ENCODE measurements around the gene RDX. TPM values are rescaled to one million over a fixed set of nuclear protein-coding genes. Genes with fewer than 3 reads are reported as not detected.

Gene RDX
- total RNA-seq, 1 donor from 2014 or later, result 149 TPM

GRCh38 chr11:110126936-110127335 is 169.5 kb downstream of the RDX start:
- Mint-ChIP-seq H3K4me3 (ENCODE audit: unreplicated experiment) (no peak overlapping the region), H3K4me1 (ENCODE audit: low read depth) (peaks cover 40% of the 10 kb centered on the region), H3K27me3 (ENCODE audit: low read depth) (no peaks in the 10 kb centered on the region), H3K36me3 (ENCODE audit: low read depth) (no peaks in the 10 kb centered on the region), H3K27ac (ENCODE audit: unreplicated experiment) (peak overlapping the region; percentile 73), H3K9me3 (ENCODE audit: low read depth) (no peaks in the 10 kb centered on the region)
- no peak for TF ChIP-seq CTCF (IDR thresholded peaks at IDR 0.05)
- DNase-seq (ENCODE audit: low spot score), result no peak

- no peak for DNase-seq (ENCODE audit: low spot score)
- Mint-ChIP-seq H3K9me3 (ENCODE audit: low read depth) (no peaks in the 10 kb centered on the region), H3K27ac (ENCODE audit: unreplicated experiment) (peak overlapping the region; percentile 12), H3K36me3 (ENCODE audit: low read depth) (no peaks in the 10 kb centered on the region), H3K27me3 (ENCODE audit: low read depth) (no peaks in the 10 kb centered on the region), H3K4me1 (ENCODE audit: low read depth) (peaks cover 52% of the 10 kb centered on the region), H3K4me3 (ENCODE audit: unreplicated experiment) (no peak overlapping the region)
- TF ChIP-seq CTCF (IDR thresholded peaks at IDR 0.05), result no peak
These were observed 170.8 kb downstream of the RDX start for GRCh38 chr11:110125632-110126031.

Other genes with a start within 250 kb of the RDX start
- 8.9 to 10.2 TPM (median 10.1 TPM) in 3 replicates for gene ZC3H12C, start 203.2 kb downstream of the RDX start, total RNA-seq
- gene FDX1, start 133.3 kb upstream of the RDX start, total RNA-seq, result 5.5 to 6.6 TPM (median 5.6 TPM) in 3 replicates